Umbilical cord (tissue), 2 donors: ENCODE results near the gene SPDYE3. TPM values are rescaled to one million over a fixed set of nuclear protein-coding genes. Genes with fewer than 3 reads are reported as not detected.

Source experiments
- DNase-seq: peaks from one replicate; pipeline ENCODE4 v3.0.0-alpha.2; 2015; ENCODE audit warnings: low spot score
- total RNA-seq: library from RNA; depleted of rRNA; stranded (reverse); fragments of >200 nt; gene quantifications from one replicate; pipeline ENCODE4 v1.2.3, GENCODE V29; 2014; ENCODE audit warnings: low replicate concordance; ENCODE audit not compliant: insufficient read depth

Gene SPDYE3
- total RNA-seq, 1 donor from 2014 or later = 1.2 TPM

DNA sequence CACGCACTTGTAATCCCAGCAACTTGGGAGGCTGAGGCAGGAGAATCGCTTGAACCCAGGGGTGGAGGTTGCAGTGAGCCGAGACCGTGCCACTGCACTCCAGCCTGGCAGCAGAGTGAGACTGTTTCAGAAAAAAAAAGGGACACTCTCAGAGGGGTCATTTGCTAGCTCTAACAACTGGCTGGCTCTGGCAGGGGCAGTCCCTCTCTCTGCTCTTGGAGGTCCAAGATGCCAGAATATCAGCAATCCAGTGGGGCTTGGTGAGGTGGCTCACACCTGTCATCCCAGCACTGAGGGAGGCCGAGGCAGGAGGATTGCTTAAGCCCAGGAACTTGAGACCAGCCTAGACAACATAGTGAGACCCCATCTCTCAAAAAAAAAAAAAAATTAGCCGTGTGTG, 63.2 kb downstream of the SPDYE3 start:
- no peak for DNase-seq

DNA sequence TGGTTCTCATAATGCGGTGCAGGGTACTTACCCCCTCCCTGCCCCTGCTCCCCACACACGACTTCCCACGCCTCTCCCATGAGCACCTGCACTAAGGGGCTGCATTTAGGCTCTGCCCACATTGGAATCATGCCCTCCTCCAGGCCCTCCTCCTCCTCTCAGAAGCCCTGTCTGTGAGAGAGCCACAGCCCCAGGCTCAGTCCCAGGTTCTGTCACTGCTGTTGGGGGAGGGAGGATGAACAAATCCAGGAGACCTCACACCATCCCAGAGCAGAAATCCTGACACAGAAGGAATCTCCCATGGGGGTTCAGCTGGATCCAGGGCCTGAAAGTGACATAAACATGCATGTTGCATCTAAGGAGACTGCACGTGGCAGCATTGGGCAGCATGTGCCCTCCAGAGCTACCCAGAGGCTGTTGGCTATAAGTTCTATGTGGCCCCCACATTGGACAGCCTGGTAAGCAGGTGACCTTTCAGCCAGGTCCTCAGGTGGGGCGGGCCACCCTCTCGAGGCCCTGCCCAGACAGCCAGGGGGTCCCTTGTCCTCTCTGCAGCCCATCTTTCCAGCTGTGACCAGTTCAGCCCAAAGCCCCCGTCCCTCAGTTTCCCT, 64.2 kb downstream of the SPDYE3 start:
- DNase-seq = no peak

Other genes starting within 250 kb of the SPDYE3 start
- gene ZNF3, start 226.0 kb upstream of the SPDYE3 start, total RNA-seq = 37.1 TPM
- 19.5 TPM for gene COPS6, start 218.7 kb upstream of the SPDYE3 start, total RNA-seq
- gene MCM7, start 206.3 kb upstream of the SPDYE3 start, total RNA-seq = 21.7 TPM
- gene AP4M1, start 206.1 kb upstream of the SPDYE3 start, total RNA-seq = 6.0 TPM
- gene TAF6, start 188.3 kb upstream of the SPDYE3 start, total RNA-seq = 22.1 TPM
- 33.0 TPM for gene CNPY4, start 188.1 kb upstream of the SPDYE3 start, total RNA-seq
- 1.9 TPM for gene MBLAC1, start 180.7 kb upstream of the SPDYE3 start, total RNA-seq
- gene LAMTOR4, start 158.8 kb upstream of the SPDYE3 start, total RNA-seq = 14.4 TPM
- gene TRAPPC14, start 149.0 kb upstream of the SPDYE3 start, total RNA-seq = 2.6 TPM
- gene GAL3ST4, start 139.1 kb upstream of the SPDYE3 start, total RNA-seq = 1.2 TPM
- 0.72 TPM for gene GPC2, start 130.3 kb upstream of the SPDYE3 start, total RNA-seq
- gene STAG3, start 129.8 kb upstream of the SPDYE3 start, total RNA-seq = 1.9 TPM
- gene PVRIG, start 87.8 kb upstream of the SPDYE3 start, total RNA-seq = 0.48 TPM
- 21.9 TPM for gene PILRB, start 50.4 kb downstream of the SPDYE3 start, total RNA-seq
- gene PILRA, start 65.8 kb downstream of the SPDYE3 start, total RNA-seq = not detected
- 11.8 TPM for gene ZCWPW1, start 121.0 kb downstream of the SPDYE3 start, total RNA-seq
- gene MEPCE, start 122.1 kb downstream of the SPDYE3 start, total RNA-seq = 20.9 TPM
- gene PPP1R35, start 128.8 kb downstream of the SPDYE3 start, total RNA-seq = 0.96 TPM
- gene SPACDR, start 156.6 kb downstream of the SPDYE3 start, total RNA-seq = not detected
- gene TSC22D4, start 171.5 kb downstream of the SPDYE3 start, total RNA-seq = 18.1 TPM
- gene NYAP1, start 176.2 kb downstream of the SPDYE3 start, total RNA-seq = 3.6 TPM
- gene AGFG2, start 231.5 kb downstream of the SPDYE3 start, total RNA-seq = 6.3 TPM